Vagina (tissue), 2 donors: ENCODE data around the gene TLNRD1.

Experiments used
- CTCF ChIP-seq, 3 experiments: fragments of 450-650 bp in 2 of 3; fragments of 200-600 bp in 1 of 3; sonication (generic) in 1 of 3; IDR thresholded peaks; one replicate each; pipeline ENCODE4 v1.5.1; 2017 to 2019; ENCODE audit warnings: antibody characterized with exemption in 3 of 3, mild to moderate bottlenecking in 2 of 3, moderate library complexity in 2 of 3
- POLR2A ChIP-seq, 2 donors: fragments of 450-650 bp; IDR thresholded peaks; one replicate each; pipeline ENCODE4 v1.6.1; 2017; ENCODE audit warnings: antibody characterized with exemption in 2 of 2, mild to moderate bottlenecking in 2 of 2, moderate library complexity in 2 of 2

- TF ChIP-seq CTCF (IDR thresholded peaks at IDR 0.05) (no peak), POLR2A (IDR thresholded peaks at IDR 0.05) (no peak)
These were observed 47.2 kb downstream of the TLNRD1 start for GRCh38 chr15:81047928-81048327.
